ENCODE data around the gene CFAP57. TPM values are rescaled to one million over a fixed set of nuclear protein-coding genes. Genes with fewer than 3 reads are reported as not detected.

CFAP57 gene
- total and polyA plus RNA-seq, 2 of the 8 experiments (the other 6 are each of a cell fraction or from before 2014, with no cell fraction given) = 0.20 to 0.80 TPM

DNA sequence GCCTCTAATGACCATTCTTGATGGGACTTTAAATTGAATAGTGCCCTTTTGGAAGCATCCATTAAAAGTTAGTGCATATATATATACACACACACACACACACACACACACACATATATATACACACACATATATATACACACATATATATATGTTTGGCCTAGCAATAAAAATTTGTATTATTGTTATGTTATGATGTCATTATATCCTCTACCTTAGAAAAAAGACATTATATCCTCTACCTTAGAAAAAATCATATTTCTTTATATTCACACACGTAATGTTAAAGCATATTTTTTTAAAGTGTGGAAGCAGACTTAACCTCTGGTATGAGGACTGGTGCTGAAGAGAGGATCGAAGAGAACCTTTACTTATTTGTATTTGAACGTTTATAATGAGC is 43.3 kb upstream of the CFAP57 start (continued):
- no peak for TF ChIP-seq CTCF (IDR thresholded peaks at IDR 0.05; ENCODE audit: control extremely low read depth in 1 of 3, insufficient read depth in 1 of 3, low read depth in 1 of 3, low read length in 3 of 3)

Data from H1 (cell line).